IMR-90 (cell line): ENCODE measurements around the gene TIMELESS. TPM values are rescaled to one million over a fixed set of nuclear protein-coding genes. Genes with fewer than 3 reads are reported as not detected.

Experiments
- ATAC-seq: fragments of 200-7000 bp; cut with Tn5 transposase; 2 replicates; pipeline ENCODE4 v1.9.1; 2020; ENCODE audit warnings: low read depth, mild to moderate bottlenecking, moderate library complexity
- BruUV-seq: library from RNA; stranded (reverse); fragments of 400-500 nt; replicated peaks from 2 replicates; lab custom pipeline; 2021; lab: Mats Ljungman, UMichigan
- CTCF ChIA-PET: fragments of 300-600 bp; formaldehyde crosslinking; extraction: SDS; loops from one replicate; lab custom pipeline; 2021; ENCODE audit warnings: antibody characterized with exemption; lab: Yijun Ruan, JAX
- POLR2A ChIA-PET: fragments of 300-600 bp; sonication (Branson Sonifier 250); formaldehyde crosslinking; loops from one replicate; lab custom pipeline; 2022; ENCODE audit warnings: antibody characterized with exemption; ENCODE audit not compliant: unreplicated experiment; lab: Charles Lee
- DNase-seq: peaks from one replicate; pipeline ENCODE4 v3.0.0; 2013
- H2AFZ ChIP-seq: replicated peaks from 2 replicates; pipeline ENCODE3; 2013; ENCODE audit warnings: low read length, mild to moderate bottlenecking; ENCODE audit not compliant: poor library complexity
- H2AK5ac ChIP-seq: 2 replicates; pipeline ENCODE4 v1.6.1; 2013; ENCODE audit warnings: low read depth, low read length, inconsistent platforms
- H2AK9ac ChIP-seq: replicated peaks from 2 replicates; pipeline ENCODE3; 2013; ENCODE audit warnings: mild to moderate bottlenecking, low read depth, low read length, moderate library complexity; ENCODE audit not compliant: poor library complexity
- H2BK120ac ChIP-seq: 2 replicates; pipeline ENCODE4 v1.6.1; 2013; ENCODE audit warnings: low read depth, low read length, inconsistent platforms
- H2BK15ac ChIP-seq: 3 replicates; pipeline ENCODE4 v1.6.1; 2013; ENCODE audit warnings: low read depth, low read length, inconsistent platforms
- H2BK20ac ChIP-seq: 2 replicates; pipeline ENCODE4 v1.6.1; 2013; ENCODE audit warnings: low read depth, mild to moderate bottlenecking, inconsistent platforms, low read length, moderate library complexity
- H2BK5ac ChIP-seq: 2 replicates; pipeline ENCODE4 v1.6.1; 2013; ENCODE audit warnings: mild to moderate bottlenecking, low read depth, low read length, inconsistent platforms; ENCODE audit not compliant: poor library complexity, severe bottlenecking
- H3K14ac ChIP-seq: replicated peaks from 2 replicates; pipeline ENCODE4 v1.6.1; 2013; ENCODE audit warnings: low read depth, low read length, inconsistent platforms
- H3K18ac ChIP-seq: 2 replicates; pipeline ENCODE4 v1.6.1; 2013; ENCODE audit warnings: low read depth, low read length, control low read depth
- H3K23ac ChIP-seq: 2 replicates; pipeline ENCODE4 v1.6.1; 2013; ENCODE audit warnings: low read depth, low read length, inconsistent platforms
- H3K27ac ChIP-seq: 2 replicates; pipeline ENCODE4 v1.5.1; 2013; ENCODE audit warnings: mild to moderate bottlenecking, control low read depth, low read length; ENCODE audit not compliant: insufficient read depth
- H3K27me3 ChIP-seq: 2 replicates; pipeline ENCODE4 v1.6.1; 2013; ENCODE audit warnings: low read length; ENCODE audit not compliant: control insufficient read depth, insufficient read depth
- H3K36me3 ChIP-seq: 2 replicates; pipeline ENCODE4 v1.6.1; 2013; ENCODE audit warnings: low read length, mixed read lengths; ENCODE audit not compliant: control insufficient read depth, insufficient read depth
- H3K4ac ChIP-seq: 2 replicates; pipeline ENCODE4 v1.6.1; 2013; ENCODE audit warnings: low read depth, low read length, inconsistent platforms
- H3K4me1 ChIP-seq: 2 replicates; pipeline ENCODE4 v1.6.1; 2013; ENCODE audit warnings: low read length, mixed read lengths; ENCODE audit not compliant: control insufficient read depth, insufficient read depth
- H3K4me2 ChIP-seq: 2 replicates; pipeline ENCODE4 v1.6.1; 2013; ENCODE audit warnings: low read depth, mild to moderate bottlenecking, control low read depth, low read length, moderate library complexity
- H3K4me3 ChIP-seq: 2 replicates; pipeline ENCODE4 v1.5.1; 2013; ENCODE audit warnings: low read depth, mild to moderate bottlenecking, control low read depth, low read length, moderate library complexity; ENCODE audit not compliant: insufficient read depth
- H3K56ac ChIP-seq: 2 replicates; pipeline ENCODE4 v1.6.1; 2013; ENCODE audit warnings: low read length, inconsistent platforms; ENCODE audit not compliant: insufficient read depth; ENCODE audit errors: extremely low read depth
- H3K79me1 ChIP-seq, 2 experiments: 2 replicates each; pipeline ENCODE4 v1.6.1; 2013; ENCODE audit warnings: low read length in 2 of 2, inconsistent platforms in 1 of 2, low read depth in 1 of 2
- H3K9ac ChIP-seq: 2 replicates; pipeline ENCODE4 v1.6.1; 2013; ENCODE audit warnings: low read depth, low read length, control low read depth
- H3K9me1 ChIP-seq: 2 replicates; pipeline ENCODE4 v1.6.1; 2013; ENCODE audit warnings: low read length, inconsistent platforms; ENCODE audit not compliant: insufficient read depth
- H3K9me3 ChIP-seq: 2 replicates; pipeline ENCODE4 v1.6.1; 2013; ENCODE audit warnings: low read length; ENCODE audit not compliant: control insufficient read depth, insufficient read depth
- H4K20me1 ChIP-seq: 2 replicates; pipeline ENCODE4 v1.6.1; 2013; ENCODE audit warnings: low read length, inconsistent platforms; ENCODE audit not compliant: insufficient read depth
- H4K5ac ChIP-seq: 2 replicates; pipeline ENCODE4 v1.6.1; 2013; ENCODE audit warnings: mild to moderate bottlenecking, low read depth, low read length, control low read depth
- H4K8ac ChIP-seq, 2 experiments: 2 replicates each; pipeline ENCODE4 v1.6.1; 2013; ENCODE audit warnings: low read depth in 2 of 2, low read length in 2 of 2, control low read depth in 1 of 2, inconsistent platforms in 1 of 2
- H4K91ac ChIP-seq: 2 replicates; pipeline ENCODE4 v1.6.1; 2013; ENCODE audit warnings: low read depth, low read length, inconsistent platforms; ENCODE audit not compliant: insufficient read depth
- BHLHE40 ChIP-seq: fragments of 150-350 bp; IDR thresholded peaks from 2 replicates; pipeline ENCODE4 v1.6.1; 2016; ENCODE audit warnings: mild to moderate bottlenecking, low read depth, low read length
- CEBPB ChIP-seq: IDR thresholded peaks from 2 replicates; pipeline ENCODE4 v1.6.1; 2012; ENCODE audit warnings: low read depth, low read length, improper control_type of control experiment
- CHD1 ChIP-seq: IDR thresholded peaks from 2 replicates; pipeline ENCODE4 v1.6.1; 2012; ENCODE audit warnings: low read depth, low read length, improper control_type of control experiment
- ELK1 ChIP-seq: fragments of 150-350 bp; IDR thresholded peaks from 2 replicates; pipeline ENCODE4 v1.6.1; 2016; ENCODE audit warnings: low read depth, mild to moderate bottlenecking, low read length, moderate library complexity, borderline replicate concordance
- FOS ChIP-seq: fragments of 150-350 bp; IDR thresholded peaks from 2 replicates; pipeline ENCODE4 v1.6.1; 2016; ENCODE audit warnings: low read depth, low read length
- MAFK ChIP-seq: IDR thresholded peaks from 2 replicates; pipeline ENCODE4 v1.6.1; 2012; ENCODE audit warnings: low read depth, low read length, improper control_type of control experiment
- MAZ ChIP-seq: IDR thresholded peaks from 2 replicates; pipeline ENCODE4 v1.6.1; 2012; ENCODE audit warnings: low read depth, mild to moderate bottlenecking, low read length, improper control_type of control experiment, moderate library complexity, borderline replicate concordance
- MXI1 ChIP-seq: IDR thresholded peaks from 2 replicates; pipeline ENCODE4 v1.6.1; 2012; ENCODE audit warnings: low read depth, mild to moderate bottlenecking, low read length, moderate library complexity, borderline replicate concordance
- NFE2L2 ChIP-seq: fragments of 150-350 bp; IDR thresholded peaks from 2 replicates; pipeline ENCODE4 v1.6.1; 2016; ENCODE audit warnings: low read depth, mild to moderate bottlenecking, low read length
- RCOR1 ChIP-seq: IDR thresholded peaks from 2 replicates; pipeline ENCODE4 v1.6.1; 2012; ENCODE audit warnings: mild to moderate bottlenecking, low read length, improper control_type of control experiment; ENCODE audit not compliant: insufficient replicate concordance
- USF2 ChIP-seq: fragments of 150-350 bp; IDR thresholded peaks from 2 replicates; pipeline ENCODE4 v1.6.1; 2017; ENCODE audit warnings: mild to moderate bottlenecking, antibody characterized with exemption, low read length, low read depth
- WGBS, 2 experiments: methylation state at CpG; one replicate each; pipeline versions ENCODE4 v1.1.5 to v1.1.7; 2013; ENCODE audit warnings: missing lambda C conversion rate in 2 of 2; ENCODE audit not compliant: insufficient read length in 1 of 2; ENCODE audit errors: extremely low coverage in 2 of 2; 5-methylcytosine and 5-hydroxymethylcytosine counted together
- dilution Hi-C: fragments of 300-500 bp; cut with HindIII; formaldehyde crosslinking; loops from one replicate; pipeline ENCODE4 v1.14.3; 2018; ENCODE audit warnings: low sequenced_read_pairs; ENCODE audit not compliant: unreplicated experiment
- in situ Hi-C: fragments of 300-500 bp; cut with MboI; formaldehyde crosslinking; loops from 3 replicates; pipeline ENCODE4 v1.14.3; 2019; ENCODE audit warnings: low sequenced_read_pairs, inconsistent platforms, mixed read lengths
- intact Hi-C: fragments of 100-400 bp; cut with micrococcal nuclease; formaldehyde crosslinking; loops from 2 replicates; pipeline ENCODE4 v1.10.0; 2022
- polyA plus RNA-seq, 3 experiments: library from polyadenylated mRNA; depleted of rRNA; stranded (reverse); fragments of >200 nt; gene quantifications; 2 replicates each; pipeline ENCODE4 v1.2.3, GENCODE V29; 2012; ENCODE audit warnings: low replicate concordance in 1 of 3
- total RNA-seq: library from RNA; depleted of rRNA; stranded (reverse); fragments of >200 nt; gene quantifications from 2 replicates; pipeline ENCODE4 v1.2.3, GENCODE V29; 2012
- TF ChIP-seq, protein P1 (sequence below): conservative IDR thresholded peaks from 2 replicates; pipeline ENCODE4 v1.5.1; 2012; ENCODE audit warnings: mild to moderate bottlenecking, low read depth, low read length, improper control_type of control experiment

TIMELESS gene
- total and polyA plus RNA-seq, 2 of the 4 experiments (the other 2 are of a cell fraction): 7.3 to 10.4 TPM

- ATAC-seq (no peak), DNase-seq (no peak)
- Histone ChIP-seq H3K9me3 (no peaks in the 10 kb centered on the region), H3K79me1 (no peaks in the 10 kb centered on the region), H3K4me3 (no peak overlapping the region), H3K56ac (no peak overlapping the region), H3K9me1 (peaks cover 4% of the 10 kb centered on the region; the same call in 1 of the 2 replicates), H3K36me3 (peaks cover 21% of the 10 kb centered on the region), H3K4me2 (no peak overlapping the region), H2BK15ac (no peak overlapping the region), H2AK5ac (no peak overlapping the region), H3K27me3 (no peaks in the 10 kb centered on the region), H3K4me1 (no peaks in the 10 kb centered on the region), H3K4ac (no peak overlapping the region), H3K27ac (no peak overlapping the region), H4K91ac (no peak overlapping the region), H3K23ac (no peak overlapping the region), H2BK5ac (no peak overlapping the region), H2AK9ac (no peak overlapping the region), H2AFZ (no peak overlapping the region), H4K8ac (no peak overlapping the region), H3K18ac (no peak overlapping the region), H2BK120ac (no peak overlapping the region), H2BK20ac (no peak overlapping the region), H4K20me1 (no peaks in the 10 kb centered on the region), H3K14ac (no peak overlapping the region), H3K9ac (no peak overlapping the region), H4K5ac (no peak overlapping the region)
- in situ Hi-C loops: no loop called here
- intact Hi-C loops: no loop called here
- ChIA-PET POLR2A (no interaction called here), CTCF (no interaction called here)
- TF ChIP-seq MXI1: no peak
- no peak for TF ChIP-seq CEBPB
- no peak for TF ChIP-seq MAZ
- no peak for TF ChIP-seq RCOR1
- TF ChIP-seq MAFK: no peak
- TF ChIP-seq, protein P1, sequence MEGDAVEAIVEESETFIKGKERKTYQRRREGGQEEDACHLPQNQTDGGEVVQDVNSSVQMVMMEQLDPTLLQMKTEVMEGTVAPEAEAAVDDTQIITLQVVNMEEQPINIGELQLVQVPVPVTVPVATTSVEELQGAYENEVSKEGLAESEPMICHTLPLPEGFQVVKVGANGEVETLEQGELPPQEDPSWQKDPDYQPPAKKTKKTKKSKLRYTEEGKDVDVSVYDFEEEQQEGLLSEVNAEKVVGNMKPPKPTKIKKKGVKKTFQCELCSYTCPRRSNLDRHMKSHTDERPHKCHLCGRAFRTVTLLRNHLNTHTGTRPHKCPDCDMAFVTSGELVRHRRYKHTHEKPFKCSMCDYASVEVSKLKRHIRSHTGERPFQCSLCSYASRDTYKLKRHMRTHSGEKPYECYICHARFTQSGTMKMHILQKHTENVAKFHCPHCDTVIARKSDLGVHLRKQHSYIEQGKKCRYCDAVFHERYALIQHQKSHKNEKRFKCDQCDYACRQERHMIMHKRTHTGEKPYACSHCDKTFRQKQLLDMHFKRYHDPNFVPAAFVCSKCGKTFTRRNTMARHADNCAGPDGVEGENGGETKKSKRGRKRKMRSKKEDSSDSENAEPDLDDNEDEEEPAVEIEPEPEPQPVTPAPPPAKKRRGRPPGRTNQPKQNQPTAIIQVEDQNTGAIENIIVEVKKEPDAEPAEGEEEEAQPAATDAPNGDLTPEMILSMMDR: no peak
- TF ChIP-seq CHD1: no peak
- no peak for TF ChIP-seq USF2
- TF ChIP-seq BHLHE40: no peak
- no peak for TF ChIP-seq FOS
- no peak for TF ChIP-seq ELK1
- TF ChIP-seq NFE2L2: no peak
- BruUV-seq: no TSS peak
- dilution Hi-C loops: no loop called here
- WGBS, 2 experiments: 95% methylated on average over 8 of the region's 11 CpGs; no CpG with 5 or more reads in 1 of the 2 experiments
Measured at GRCh38 chr12:56417739-56418138, 31.5 kb downstream of the TIMELESS start.
